ENCODE results near the gene PDGFC.

Gene PDGFC

DNA sequence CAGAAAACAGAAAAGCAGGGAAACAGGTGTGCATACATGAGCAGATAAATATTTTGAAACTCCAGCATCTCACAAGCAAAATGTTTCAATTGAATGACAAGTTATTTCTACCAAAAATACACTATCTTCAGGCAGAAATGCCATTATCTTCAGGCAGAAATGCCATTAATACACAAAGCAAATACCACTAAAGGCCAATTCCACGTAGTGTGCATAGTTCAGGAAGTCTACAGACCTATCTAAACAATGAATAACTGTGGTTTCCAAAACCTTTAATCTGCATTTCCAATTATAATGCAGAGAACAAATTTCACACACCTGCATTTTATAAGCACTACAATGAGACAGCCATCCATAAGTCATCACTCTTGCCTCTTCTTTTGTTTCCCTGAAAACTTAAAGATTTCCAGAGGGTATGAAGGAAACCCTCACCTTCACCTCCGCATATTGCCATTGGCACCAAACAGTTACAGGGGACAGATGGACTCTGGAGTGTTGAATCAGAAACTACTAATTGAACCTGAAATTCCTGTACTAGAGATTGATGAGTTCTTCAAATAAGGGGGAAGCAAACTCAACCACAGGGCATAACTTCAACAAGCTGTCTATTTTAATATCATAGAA, 179.0 kb downstream of the PDGFC start:
- Histone ChIP-seq H3K4me3 (no peak overlapping the region), H3K27ac (no peak overlapping the region)
- TF ChIP-seq, protein P1, sequence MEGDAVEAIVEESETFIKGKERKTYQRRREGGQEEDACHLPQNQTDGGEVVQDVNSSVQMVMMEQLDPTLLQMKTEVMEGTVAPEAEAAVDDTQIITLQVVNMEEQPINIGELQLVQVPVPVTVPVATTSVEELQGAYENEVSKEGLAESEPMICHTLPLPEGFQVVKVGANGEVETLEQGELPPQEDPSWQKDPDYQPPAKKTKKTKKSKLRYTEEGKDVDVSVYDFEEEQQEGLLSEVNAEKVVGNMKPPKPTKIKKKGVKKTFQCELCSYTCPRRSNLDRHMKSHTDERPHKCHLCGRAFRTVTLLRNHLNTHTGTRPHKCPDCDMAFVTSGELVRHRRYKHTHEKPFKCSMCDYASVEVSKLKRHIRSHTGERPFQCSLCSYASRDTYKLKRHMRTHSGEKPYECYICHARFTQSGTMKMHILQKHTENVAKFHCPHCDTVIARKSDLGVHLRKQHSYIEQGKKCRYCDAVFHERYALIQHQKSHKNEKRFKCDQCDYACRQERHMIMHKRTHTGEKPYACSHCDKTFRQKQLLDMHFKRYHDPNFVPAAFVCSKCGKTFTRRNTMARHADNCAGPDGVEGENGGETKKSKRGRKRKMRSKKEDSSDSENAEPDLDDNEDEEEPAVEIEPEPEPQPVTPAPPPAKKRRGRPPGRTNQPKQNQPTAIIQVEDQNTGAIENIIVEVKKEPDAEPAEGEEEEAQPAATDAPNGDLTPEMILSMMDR (IDR thresholded peaks at IDR 0.05) = no peak
- DNase-seq (ENCODE audit: low spot score) = no peak

DNA sequence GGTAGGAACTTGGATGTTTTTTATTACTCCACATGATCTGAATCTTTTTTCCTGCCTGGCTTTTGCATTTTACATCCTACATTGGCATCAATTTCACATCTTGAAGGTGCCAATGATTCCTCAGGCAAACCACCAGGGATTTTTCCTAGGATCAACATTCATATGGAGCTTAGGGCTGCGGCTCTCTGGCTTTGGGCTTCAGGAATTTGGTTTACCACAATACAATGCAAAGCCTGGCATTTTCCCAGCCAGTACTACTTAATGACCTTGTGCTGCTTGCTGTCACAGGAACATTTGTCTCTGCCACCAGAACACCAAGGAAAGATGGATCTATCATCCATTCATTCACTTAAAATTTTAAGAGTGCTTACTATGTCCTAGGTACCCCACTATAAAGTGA, 180.7 kb downstream of the PDGFC start:
- TF ChIP-seq, protein P1 (IDR thresholded peaks at IDR 0.05) = no peak
- DNase-seq (ENCODE audit: low spot score) = no peak
- Histone ChIP-seq H3K4me3 (no peak overlapping the region), H3K27ac (no peak overlapping the region)

DNA sequence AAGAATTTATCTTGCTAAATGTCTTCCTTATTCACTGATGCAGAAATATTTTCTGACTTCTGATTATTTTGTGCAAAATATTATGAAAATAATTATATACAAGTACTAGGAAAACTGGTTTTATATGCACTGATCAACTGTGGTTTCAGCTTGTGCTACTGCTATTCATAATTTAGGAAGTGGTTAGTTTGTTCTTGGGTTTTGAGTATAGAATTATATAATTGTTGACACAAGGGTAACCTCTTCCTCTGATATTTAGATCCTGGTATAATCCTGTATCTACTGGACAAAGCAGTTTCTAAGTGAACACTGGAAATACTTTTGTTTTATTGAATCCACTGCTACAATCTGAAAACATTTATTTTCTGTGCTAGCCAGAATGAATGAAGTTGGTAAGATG, 182.8 kb downstream of the PDGFC start:
- DNase-seq (ENCODE audit: low spot score) = no peak
- TF ChIP-seq, protein P1 (IDR thresholded peaks at IDR 0.05) = no peak
- H3K27ac ChIP-seq = no peak overlapping the region
- no peak overlapping the region for H3K4me3 ChIP-seq

DNA sequence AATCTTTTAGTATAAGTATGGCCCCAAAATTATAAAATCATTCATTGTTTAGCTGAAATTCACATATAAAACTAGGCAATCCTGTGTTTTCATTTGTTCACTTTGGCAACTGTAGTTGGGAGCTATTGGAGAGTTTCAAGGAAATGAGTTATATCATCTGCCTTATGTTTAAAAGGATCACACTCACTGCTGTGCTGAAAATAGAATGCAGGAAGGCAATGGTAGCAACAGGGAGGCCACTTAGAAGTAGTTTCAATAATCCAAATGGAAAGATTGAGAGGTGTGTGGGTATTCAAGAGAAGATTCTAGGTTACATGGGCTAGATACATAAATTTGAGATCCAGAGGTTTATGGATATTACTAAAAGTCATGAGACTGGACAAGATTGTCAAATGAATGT, 184.9 kb downstream of the PDGFC start:
- TF ChIP-seq, protein P1 (IDR thresholded peaks at IDR 0.05) = no peak
- no peak for DNase-seq (ENCODE audit: low spot score)
- Histone ChIP-seq H3K4me3 (no peak overlapping the region), H3K27ac (no peak overlapping the region)

DNA sequence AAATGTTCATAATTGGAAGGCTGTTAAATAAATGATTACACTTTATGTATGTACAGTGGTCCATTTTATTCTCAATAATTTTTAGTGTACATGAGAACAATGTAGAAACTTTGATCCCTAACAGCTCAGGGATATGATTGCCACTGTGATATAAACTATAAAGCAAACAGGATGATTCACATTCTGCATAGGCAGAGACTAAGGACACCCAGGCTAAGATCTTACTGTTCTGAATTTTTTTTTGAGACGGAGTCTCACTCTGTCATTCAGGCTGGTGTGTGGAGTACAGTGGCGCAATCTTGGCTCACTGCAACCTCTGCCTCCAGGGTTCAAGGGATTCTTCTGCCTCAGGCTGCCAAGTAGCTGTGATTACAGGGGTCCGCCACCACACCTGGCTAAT, 186.6 kb downstream of the PDGFC start:
- DNase-seq (ENCODE audit: low spot score) = no peak
- no peak overlapping the region for H3K27ac ChIP-seq
- no peak overlapping the region for H3K4me3 ChIP-seq
- TF ChIP-seq, protein P1 (IDR thresholded peaks at IDR 0.05) = no peak

DNA sequence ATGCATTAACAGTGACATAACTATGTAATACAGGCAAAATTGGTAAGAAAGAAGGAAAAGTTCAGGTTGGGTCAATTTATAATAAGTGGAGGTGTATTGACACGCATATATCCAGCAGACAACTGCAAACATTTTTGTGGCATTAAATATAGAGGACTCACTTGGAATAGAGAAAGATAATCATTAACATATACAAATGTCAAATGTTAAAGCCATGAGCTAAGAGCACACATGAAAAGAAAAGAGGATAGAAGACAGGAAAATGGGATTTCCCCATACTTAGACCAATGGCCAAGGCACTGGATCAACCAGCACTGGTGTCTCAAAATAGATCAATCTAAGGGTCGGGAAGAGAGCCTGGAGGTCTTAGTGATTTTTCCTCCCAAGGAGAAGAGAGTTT, 187.6 kb downstream of the PDGFC start:
- no peak for DNase-seq (ENCODE audit: low spot score)
- TF ChIP-seq, protein P1 (IDR thresholded peaks at IDR 0.05) = no peak
- Histone ChIP-seq H3K4me3 (no peak overlapping the region), H3K27ac (no peak overlapping the region)

DNA sequence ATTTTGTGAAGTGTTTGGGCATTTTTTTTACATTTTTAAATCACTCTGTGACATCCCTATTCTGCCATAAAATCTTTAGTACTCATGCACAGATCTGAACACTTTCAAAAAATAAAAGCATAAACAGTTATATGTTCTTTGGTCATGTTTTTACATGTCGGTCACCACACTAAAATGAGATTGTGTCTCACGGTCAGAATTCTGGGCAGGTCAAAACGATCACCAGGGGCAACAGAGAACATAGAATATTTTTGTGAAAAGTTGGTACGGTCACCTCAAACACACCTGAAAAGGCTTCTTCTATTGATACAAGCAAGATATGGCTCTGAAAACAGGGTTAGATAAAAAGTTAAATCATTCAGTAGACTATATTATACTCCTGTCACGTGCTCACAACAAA, 189.1 kb downstream of the PDGFC start:
- Histone ChIP-seq H3K27ac (no peak overlapping the region), H3K4me3 (no peak overlapping the region)
- no peak for DNase-seq (ENCODE audit: low spot score)
- TF ChIP-seq, protein P1 (IDR thresholded peaks at IDR 0.05) = no peak
